ENCODE data around the gene TPM3. TPM values are rescaled to one million over a fixed set of nuclear protein-coding genes. Genes with fewer than 3 reads are reported as not detected.

TPM3 gene
- total and polyA plus RNA-seq, 9 of the 15 experiments (the other 6 are each of a cell fraction or from before 2014, with no cell fraction given), result 202 to 604 (median 421) TPM

DNA sequence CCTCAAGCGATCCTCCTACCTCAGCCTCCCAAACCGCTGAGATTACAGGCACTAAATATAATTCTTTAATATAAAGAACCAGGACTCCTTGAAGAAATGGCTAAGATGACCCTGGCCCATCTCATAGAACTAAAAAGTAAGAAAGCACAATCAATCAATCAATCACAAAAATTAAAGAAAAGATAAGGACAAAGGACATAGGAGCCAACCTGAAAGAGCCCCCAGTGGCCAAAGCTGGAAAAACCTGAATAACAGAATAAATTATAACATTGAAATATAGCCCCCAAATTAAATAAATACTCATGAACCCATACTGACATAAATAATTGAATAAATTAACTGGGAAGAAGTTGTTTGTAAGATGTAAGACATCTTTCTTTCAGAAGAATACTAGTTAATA lies 45.9 kb downstream of the TPM3 start:
- H3K9me3 ChIP-seq (replicated peaks; ENCODE audit: control insufficient read depth, insufficient read depth, low read depth, low read length), result no peaks in the 10 kb centered on the region
- H3K9me1 ChIP-seq (ENCODE audit: control insufficient read depth, insufficient read depth, low read length), result no peaks in the 10 kb centered on the region
- BruUV-seq (replicated peaks), result no TSS peak
- DNase-seq (ENCODE audit: extremely low read depth in 1 of 4, low spot score in 3 of 4) (no peak), FAIRE-seq (no peak), ATAC-seq (0 out of 3 replicates have a peak, but pooled peaks have one; percentile 27)
- peaks cover 2 to 3% of the 10 kb centered on the region in 2 experiments; a peak in 2 of 5 replicates for H3K4me1 ChIP-seq (replicated peaks in 1 of 2; ENCODE audit: control insufficient read depth in 2 of 2, insufficient read depth in 2 of 2, low read length in 2 of 2)
- in situ Hi-C loops (cut with MboI) (no loop called here), intact Hi-C loops (cut with micrococcal nuclease) (loop anchor here (5.0 kb wide), 1 partner anchor 36 kb away; no protein-coding TSS in a partner anchor)
- no peaks in the 10 kb centered on the region for H3K36me3 ChIP-seq (ENCODE audit: control insufficient read depth, insufficient read depth, low read length)
- 97% methylated on average over 2 of the region's 2 CpGs for WGBS (ENCODE audit: insufficient coverage, low coverage, missing lambda C conversion rate)
- H3K79me2 ChIP-seq (ENCODE audit: control insufficient read depth, insufficient read depth, low read length), result no peaks in the 10 kb centered on the region
- H4K20me1 ChIP-seq (replicated peaks; ENCODE audit: control insufficient read depth, insufficient read depth, low read length), result no peaks in the 10 kb centered on the region
- H3K27ac ChIP-seq (ENCODE audit: extremely low read depth, low read depth, low read length), result no peak overlapping the region
- no peaks in the 10 kb centered on the region for H3K27me3 ChIP-seq (ENCODE audit: control insufficient read depth in 2 of 2, insufficient read depth in 2 of 2, low read length in 2 of 2)
- no peak overlapping the region for H3K9ac ChIP-seq (ENCODE audit: insufficient read depth in 1 of 2, low read depth in 2 of 2, low read length in 2 of 2)
- H3K4me3 ChIP-seq, result no peak overlapping the region
- CTCF ChIA-PET (ENCODE audit: low intra/inter-chr PET ratio), result no interaction called here
- no peak overlapping the region for H3K4me2 ChIP-seq (ENCODE audit: insufficient read depth, low read length)
- POLR2A ChIA-PET, result no interaction called here
- H2AFZ ChIP-seq (ENCODE audit: low read depth, low read length), result no peak overlapping the region
- TF ChIP-seq, protein P1, sequence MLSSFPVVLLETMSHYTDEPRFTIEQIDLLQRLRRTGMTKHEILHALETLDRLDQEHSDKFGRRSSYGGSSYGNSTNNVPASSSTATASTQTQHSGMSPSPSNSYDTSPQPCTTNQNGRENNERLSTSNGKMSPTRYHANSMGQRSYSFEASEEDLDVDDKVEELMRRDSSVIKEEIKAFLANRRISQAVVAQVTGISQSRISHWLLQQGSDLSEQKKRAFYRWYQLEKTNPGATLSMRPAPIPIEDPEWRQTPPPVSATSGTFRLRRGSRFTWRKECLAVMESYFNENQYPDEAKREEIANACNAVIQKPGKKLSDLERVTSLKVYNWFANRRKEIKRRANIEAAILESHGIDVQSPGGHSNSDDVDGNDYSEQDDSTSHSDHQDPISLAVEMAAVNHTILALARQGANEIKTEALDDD (IDR thresholded peaks at IDR 0.05), result no peak
- TF ChIP-seq, protein P2, sequence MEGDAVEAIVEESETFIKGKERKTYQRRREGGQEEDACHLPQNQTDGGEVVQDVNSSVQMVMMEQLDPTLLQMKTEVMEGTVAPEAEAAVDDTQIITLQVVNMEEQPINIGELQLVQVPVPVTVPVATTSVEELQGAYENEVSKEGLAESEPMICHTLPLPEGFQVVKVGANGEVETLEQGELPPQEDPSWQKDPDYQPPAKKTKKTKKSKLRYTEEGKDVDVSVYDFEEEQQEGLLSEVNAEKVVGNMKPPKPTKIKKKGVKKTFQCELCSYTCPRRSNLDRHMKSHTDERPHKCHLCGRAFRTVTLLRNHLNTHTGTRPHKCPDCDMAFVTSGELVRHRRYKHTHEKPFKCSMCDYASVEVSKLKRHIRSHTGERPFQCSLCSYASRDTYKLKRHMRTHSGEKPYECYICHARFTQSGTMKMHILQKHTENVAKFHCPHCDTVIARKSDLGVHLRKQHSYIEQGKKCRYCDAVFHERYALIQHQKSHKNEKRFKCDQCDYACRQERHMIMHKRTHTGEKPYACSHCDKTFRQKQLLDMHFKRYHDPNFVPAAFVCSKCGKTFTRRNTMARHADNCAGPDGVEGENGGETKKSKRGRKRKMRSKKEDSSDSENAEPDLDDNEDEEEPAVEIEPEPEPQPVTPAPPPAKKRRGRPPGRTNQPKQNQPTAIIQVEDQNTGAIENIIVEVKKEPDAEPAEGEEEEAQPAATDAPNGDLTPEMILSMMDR (IDR thresholded peaks at IDR 0.05 in 2 of 3, conservative IDR thresholded peaks at IDR 0.05 in 1 of 3; ENCODE audit: insufficient read depth in 2 of 3, low read depth in 1 of 3, low read length in 3 of 3), result peak in 2 of 3 experiments; percentile 23 to 36; a peak in 2 of 6 replicates
- TF ChIP-seq SPI1 (IDR thresholded peaks at IDR 0.05; ENCODE audit: borderline replicate concordance, low read depth, low read length) (no peak), ZNF589 (CRISPR knock-in tag; IDR thresholded peaks at IDR 0.05; ENCODE audit: low read depth) (no peak), RFX7 (CRISPR knock-in tag; IDR thresholded peaks at IDR 0.05) (no peak), ATF1 (CRISPR knock-in tag; IDR thresholded peaks at IDR 0.05) (no peak), ATF1 (tag; IDR thresholded peaks at IDR 0.05) (no peak), ZNF507 (tag; conservative IDR thresholded peaks at IDR 0.05) (no peak), SAP30 (IDR thresholded peaks at IDR 0.05; ENCODE audit: borderline replicate concordance, insufficient read depth, low read depth, low read length, poor library complexity, severe bottlenecking) (no peak), ZNF75A (CRISPR knock-in tag; IDR thresholded peaks at IDR 0.05) (no peak), HSF4 (CRISPR knock-in tag; IDR thresholded peaks at IDR 0.05; ENCODE audit: borderline replicate concordance) (no peak), STAT5B (CRISPR knock-in tag; IDR thresholded peaks at IDR 0.05) (no peak), TCF7 (IDR thresholded peaks at IDR 0.05; ENCODE audit: borderline replicate concordance) (no peak), NONO (IDR thresholded peaks at IDR 0.05; ENCODE audit: low read depth in 2 of 2, low read length in 1 of 2) (no peak)
- TF ChIP-seq, protein P3, sequence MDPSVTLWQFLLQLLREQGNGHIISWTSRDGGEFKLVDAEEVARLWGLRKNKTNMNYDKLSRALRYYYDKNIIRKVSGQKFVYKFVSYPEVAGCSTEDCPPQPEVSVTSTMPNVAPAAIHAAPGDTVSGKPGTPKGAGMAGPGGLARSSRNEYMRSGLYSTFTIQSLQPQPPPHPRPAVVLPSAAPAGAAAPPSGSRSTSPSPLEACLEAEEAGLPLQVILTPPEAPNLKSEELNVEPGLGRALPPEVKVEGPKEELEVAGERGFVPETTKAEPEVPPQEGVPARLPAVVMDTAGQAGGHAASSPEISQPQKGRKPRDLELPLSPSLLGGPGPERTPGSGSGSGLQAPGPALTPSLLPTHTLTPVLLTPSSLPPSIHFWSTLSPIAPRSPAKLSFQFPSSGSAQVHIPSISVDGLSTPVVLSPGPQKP (CRISPR knock-in tag; IDR thresholded peaks at IDR 0.05), result no peak
- TF ChIP-seq, protein P4, sequence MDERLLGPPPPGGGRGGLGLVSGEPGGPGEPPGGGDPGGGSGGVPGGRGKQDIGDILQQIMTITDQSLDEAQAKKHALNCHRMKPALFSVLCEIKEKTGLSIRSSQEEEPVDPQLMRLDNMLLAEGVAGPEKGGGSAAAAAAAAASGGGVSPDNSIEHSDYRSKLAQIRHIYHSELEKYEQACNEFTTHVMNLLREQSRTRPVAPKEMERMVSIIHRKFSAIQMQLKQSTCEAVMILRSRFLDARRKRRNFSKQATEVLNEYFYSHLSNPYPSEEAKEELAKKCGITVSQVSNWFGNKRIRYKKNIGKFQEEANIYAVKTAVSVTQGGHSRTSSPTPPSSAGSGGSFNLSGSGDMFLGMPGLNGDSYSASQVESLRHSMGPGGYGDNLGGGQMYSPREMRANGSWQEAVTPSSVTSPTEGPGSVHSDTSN (CRISPR knock-in tag; IDR thresholded peaks at IDR 0.05; ENCODE audit: low read depth), result no peak
- TF ChIP-seq, protein P4 (tag; conservative IDR thresholded peaks at IDR 0.05; ENCODE audit: low read depth), result peak; percentile 45; the same call in 1 of the 2 replicates

All from K562 (cell line).